ENCODE data around the gene CGB8. TPM values are rescaled to one million over a fixed set of nuclear protein-coding genes. Genes with fewer than 3 reads are reported as not detected.

Gene CGB8
- total RNA-seq, 6 donors from 2014 or later, result not detected

GRCh38 chr19:49017666-49018351, 31.1 kb downstream of the CGB8 start:
- DNase-seq, result peak; percentile 28 to 92
- H3K27ac ChIP-seq, result peak overlapping the region in 2 of 4 donors; percentile 11 to 37
- peak overlapping the region in 3 of 4 donors; percentile 46 to 60 (median 51) for H3K4me3 ChIP-seq
- no peaks in the 10 kb centered on the region for H3K27me3 ChIP-seq
- 0 to 4% methylated on average over 13 to 23 of the region's 62 CpGs for WGBS, 2 donors
- H3K4me1 ChIP-seq, result peaks cover 15 to 27% (median 24%) of the 10 kb centered on the region in 4 donors
- ATAC-seq (ENCODE audit: low FRiP score in 2 of 2), result peak; percentile 52 to 75
- H3K9me3 ChIP-seq, result no peaks in the 10 kb centered on the region
- peaks cover 0 to 32% (median 11%) of the 10 kb centered on the region in 4 donors for H3K36me3 ChIP-seq
- TF ChIP-seq POLR2A (IDR thresholded peaks at IDR 0.05) (peak in 1 of 4 donors; percentile 10), POLR2AphosphoS5 (IDR thresholded peaks at IDR 0.05) (no peak), CTCF (IDR thresholded peaks at IDR 0.05) (peak; percentile 27 to 71 (median 54))

- Histone ChIP-seq H3K9me3 (no peaks in the 10 kb centered on the region), H3K4me3 (peak within 1 kb of the TSS in 3 of 4 donors; percentile 46 to 60 (median 51)), H3K4me1 (peaks cover 15 to 27% (median 24%) of the 10 kb centered on the region in 4 donors), H3K36me3 (peaks cover 0 to 36% (median 14%) of the 10 kb centered on the region in 4 donors), H3K27me3 (no peaks in the 10 kb centered on the region), H3K27ac (peak within 1 kb of the TSS in 2 of 4 donors; percentile 11 to 37)
- WGBS, 2 donors, result 85 to 86% methylated on average over 12 to 15 of the region's 17 CpGs
- ATAC-seq (ENCODE audit: low FRiP score in 2 of 2), result no peak
- DNase-seq, result peak in 1 of 2 donors; percentile 46
- TF ChIP-seq EP300 (IDR thresholded peaks at IDR 0.05), result no peak
- no peak for TF ChIP-seq POLR2A (IDR thresholded peaks at IDR 0.05)
- TF ChIP-seq CTCF (IDR thresholded peaks at IDR 0.05), result no peak
- no peak for TF ChIP-seq POLR2AphosphoS5 (IDR thresholded peaks at IDR 0.05)
Measured at GRCh38 chr19:49017041-49017665, 31.8 kb downstream of the CGB8 start, which contains the start of gene LHB. Gene LHB (minus strand): TSS chr19:49017091. CDS start chr19:49017081, 10 bp downstream.

GRCh38 chr19:49016067-49016839, 32.7 kb downstream of the CGB8 start:
- H3K27ac ChIP-seq, result no peak overlapping the region
- TF ChIP-seq EP300 (IDR thresholded peaks at IDR 0.05), result no peak
- no peak for TF ChIP-seq POLR2AphosphoS5 (IDR thresholded peaks at IDR 0.05)
- no peak for TF ChIP-seq CTCF (IDR thresholded peaks at IDR 0.05)
- TF ChIP-seq POLR2A (IDR thresholded peaks at IDR 0.05), result no peak
- peaks cover 0 to 45% (median 19%) of the 10 kb centered on the region in 4 donors for H3K36me3 ChIP-seq
- ATAC-seq (ENCODE audit: low FRiP score in 2 of 2), result no peak
- peak in 1 of 2 donors; percentile 83 for DNase-seq
- 90% methylated on average over 16 to 20 of the region's 29 CpGs for WGBS, 2 donors
- peaks cover 15 to 27% (median 24%) of the 10 kb centered on the region in 4 donors for H3K4me1 ChIP-seq
- H3K27me3 ChIP-seq, result no peaks in the 10 kb centered on the region
- no peak overlapping the region for H3K4me3 ChIP-seq
- H3K9me3 ChIP-seq, result no peaks in the 10 kb centered on the region

- no peak for TF ChIP-seq POLR2AphosphoS5 (IDR thresholded peaks at IDR 0.05)
- TF ChIP-seq EP300 (IDR thresholded peaks at IDR 0.05), result no peak
- TF ChIP-seq POLR2A (IDR thresholded peaks at IDR 0.05), result no peak
- TF ChIP-seq CTCF (IDR thresholded peaks at IDR 0.05), result no peak
- peaks cover 15 to 27% (median 24%) of the 10 kb centered on the region in 4 donors for H3K4me1 ChIP-seq
Measured at GRCh38 chr19:49014870-49015255, 34.0 kb downstream of the CGB8 start.

More at GRCh38 chr19:49014870-49015255, 34.0 kb downstream of the CGB8 start:
- no peak overlapping the region for H3K27ac ChIP-seq
- H3K27me3 ChIP-seq, result no peaks in the 10 kb centered on the region
- DNase-seq (peak in 1 of 2 donors; percentile 63), ATAC-seq (ENCODE audit: low FRiP score in 2 of 2) (no peak)
- H3K4me3 ChIP-seq, result no peak overlapping the region
- H3K36me3 ChIP-seq, result peaks cover 0 to 59% (median 30%) of the 10 kb centered on the region in 4 donors
- 96 to 98% methylated on average over 6 to 18 of the region's 18 CpGs for WGBS, 2 donors
- H3K9me3 ChIP-seq, result no peaks in the 10 kb centered on the region

All from upper lobe of left lung (tissue), 6 donors.